Measurements from ENCODE around the gene TRPC3. TPM values are rescaled to one million over a fixed set of nuclear protein-coding genes. Genes with fewer than 3 reads are reported as not detected.

TRPC3 gene
- total RNA-seq, 1 experiment from 2014 or later: 1.6 TPM

GRCh38 chr4:121950212-121950679, 1.6 kb downstream of the TRPC3 start:
- DNase-seq (ENCODE audit: low read depth): peak; percentile 55

DNA sequence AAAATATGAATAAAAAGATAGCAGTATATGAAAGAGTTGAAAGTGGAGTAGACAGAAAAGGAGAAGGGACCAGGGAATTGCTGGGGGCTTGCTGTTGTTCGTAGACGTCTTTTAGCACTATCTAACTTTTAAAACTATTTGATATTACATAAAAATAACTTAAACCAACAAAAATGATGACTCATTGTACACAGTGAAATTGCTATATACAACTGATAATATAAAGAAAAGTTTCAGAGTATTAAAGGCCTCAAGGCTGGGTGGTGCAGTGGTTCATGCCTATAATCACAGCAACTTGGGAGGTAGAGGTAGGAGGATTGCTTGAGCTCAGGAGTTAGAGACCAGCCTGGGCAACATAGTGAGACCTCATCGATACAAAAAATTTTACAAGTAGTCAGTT, 5.2 kb downstream of the TRPC3 start:
- DNase-seq (ENCODE audit: low read depth): no peak

DNA sequence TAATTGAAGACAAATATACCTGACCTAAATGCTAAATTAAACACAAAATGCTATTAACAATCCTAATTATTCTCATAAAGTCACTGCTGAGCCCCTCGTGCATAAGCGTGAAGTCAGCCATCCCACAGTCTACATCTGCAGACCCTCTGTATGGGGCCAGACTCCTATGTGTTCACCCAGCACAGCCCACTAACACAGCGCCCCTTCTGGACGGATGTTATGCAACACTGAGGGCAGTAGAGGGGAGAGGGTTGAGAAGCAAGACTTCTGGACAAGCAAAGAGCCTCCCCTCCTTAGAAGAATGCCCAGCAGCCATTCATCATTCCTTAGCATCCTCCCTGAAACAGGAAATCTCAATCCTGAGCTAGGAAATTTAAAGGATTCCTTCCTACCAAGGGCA, 7.9 kb downstream of the TRPC3 start:
- DNase-seq (ENCODE audit: low read depth): no peak

- DNase-seq (ENCODE audit: low read depth): peak; percentile 3
These were observed 12.2 kb downstream of the TRPC3 start for GRCh38 chr4:121939690-121940089.

- DNase-seq (ENCODE audit: low read depth): peak; percentile 56
These were observed 13.4 kb downstream of the TRPC3 start for GRCh38 chr4:121938282-121939092.

GRCh38 chr4:121936101-121936500, 15.8 kb downstream of the TRPC3 start:
- no peak for DNase-seq (ENCODE audit: low read depth)

GRCh38 chr4:121934635-121935034, 17.2 kb downstream of the TRPC3 start:
- no peak for DNase-seq (ENCODE audit: low read depth)

GRCh38 chr4:121932212-121932974, 19.5 kb downstream of the TRPC3 start:
- DNase-seq (ENCODE audit: low read depth): no peak

- DNase-seq (ENCODE audit: low read depth): no peak
These were observed 21.6 kb downstream of the TRPC3 start for GRCh38 chr4:121930304-121930703.

DNA sequence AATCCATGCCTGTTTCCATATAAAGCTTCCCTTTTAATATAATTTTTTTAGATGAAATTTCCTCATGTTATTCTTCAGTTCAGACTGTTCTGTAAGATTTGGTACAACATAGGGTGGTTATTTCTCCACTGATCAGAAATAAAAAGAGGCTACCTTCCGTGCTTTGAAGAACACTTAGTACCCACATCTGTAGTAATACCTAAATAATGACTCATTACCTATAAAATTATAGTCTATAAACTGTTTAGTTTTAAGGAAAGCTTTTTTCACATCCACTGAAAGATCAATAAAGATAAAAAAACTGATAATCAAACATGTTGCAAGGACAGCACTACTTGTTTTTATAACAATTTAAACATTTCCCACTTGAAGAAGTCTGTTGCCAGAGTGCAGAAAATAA, 23.9 kb downstream of the TRPC3 start:
- DNase-seq (ENCODE audit: low read depth): no peak

GRCh38 chr4:121926490-121926889, 25.4 kb downstream of the TRPC3 start:
- DNase-seq (ENCODE audit: low read depth): peak; percentile 5

GRCh38 chr4:121923306-121923705, 28.6 kb downstream of the TRPC3 start:
- DNase-seq (ENCODE audit: low read depth): no peak

- no peak for DNase-seq (ENCODE audit: low read depth)
These were observed 38.2 kb downstream of the TRPC3 start for GRCh38 chr4:121913667-121914066.

DNA sequence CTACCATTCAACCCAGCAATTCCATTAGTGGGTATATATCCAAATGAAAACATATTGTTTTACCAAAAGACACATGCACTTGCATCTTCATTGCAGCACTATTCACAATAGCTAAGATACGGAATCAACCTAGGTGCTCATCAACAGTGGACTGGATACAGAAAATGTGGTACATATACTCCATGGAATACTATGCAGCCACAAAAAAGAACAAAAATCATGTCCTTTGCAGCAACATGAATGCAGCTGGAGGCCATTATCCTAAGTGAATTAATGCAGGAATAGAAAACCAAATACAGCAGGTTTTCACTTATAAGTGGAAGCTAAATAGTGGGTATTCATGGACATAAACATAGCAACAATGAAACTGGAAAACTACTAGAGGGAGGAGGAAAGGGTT, 43.5 kb downstream of the TRPC3 start:
- no peak for DNase-seq (ENCODE audit: low read depth)

DNA sequence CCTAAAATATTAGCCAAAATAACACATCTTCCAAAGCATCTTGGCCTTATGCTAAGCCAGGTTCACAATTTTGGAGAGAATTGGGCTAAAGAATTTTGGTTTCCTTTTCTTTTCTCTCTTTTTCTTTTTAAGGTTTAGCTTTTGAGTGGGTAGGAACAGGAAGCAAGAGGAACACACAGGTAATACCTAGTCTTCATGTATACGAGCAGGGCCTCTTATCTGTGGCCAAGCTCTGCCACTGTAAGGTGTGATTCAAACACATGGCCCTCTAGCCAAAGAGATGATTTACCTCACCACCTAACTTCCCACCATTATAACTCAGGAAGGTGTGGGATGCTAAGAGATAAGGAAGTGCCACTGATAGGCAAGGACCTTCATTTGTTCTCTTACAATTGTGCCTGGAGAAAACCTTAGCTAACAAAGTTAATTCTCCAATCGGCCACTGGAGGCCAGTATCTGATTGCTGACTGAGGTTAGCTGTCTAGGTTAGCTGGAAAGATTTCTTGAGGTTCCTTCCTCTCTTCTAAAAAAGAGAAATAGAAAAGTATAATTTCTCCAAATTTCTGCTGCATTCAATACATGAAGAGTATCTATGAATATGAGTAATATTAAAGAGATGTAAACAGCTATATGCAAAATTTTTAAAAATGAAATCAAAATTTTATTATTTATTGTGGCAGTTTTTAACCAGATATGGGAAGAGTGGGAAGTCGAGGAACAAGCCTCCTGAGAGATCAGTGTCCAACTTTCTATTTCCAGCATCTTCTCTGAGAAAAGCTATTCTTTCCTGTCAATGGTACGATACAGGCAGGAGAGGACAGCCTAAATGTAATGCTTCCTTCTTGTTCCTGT, 51.5 kb downstream of the TRPC3 start:
- DNase-seq (ENCODE audit: low read depth): peak; percentile 49

DNA sequence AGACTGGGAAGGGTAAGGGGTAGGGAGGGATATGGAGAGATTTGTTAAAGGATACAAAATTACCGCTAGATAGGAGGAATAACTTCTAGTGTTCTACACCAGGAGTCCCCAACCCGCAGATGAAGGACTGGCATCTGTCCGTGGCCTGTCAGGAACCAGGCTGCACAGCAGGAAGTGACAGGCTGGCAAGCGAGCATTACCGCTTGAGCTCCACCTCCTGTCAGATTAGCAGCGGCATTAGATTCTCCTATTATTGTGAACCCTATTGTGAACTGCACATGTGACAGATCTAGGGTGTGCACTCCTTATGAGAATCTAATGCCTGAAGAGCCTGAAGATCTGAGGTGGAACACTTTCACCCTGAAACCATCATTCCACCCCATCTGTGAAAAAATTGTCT, 53.7 kb downstream of the TRPC3 start:
- DNase-seq (ENCODE audit: low read depth): peak; percentile 12

- DNase-seq (ENCODE audit: low read depth): no peak
These were observed 63.7 kb downstream of the TRPC3 start for GRCh38 chr4:121888134-121888533.

GRCh38 chr4:121885115-121885514, 66.7 kb downstream of the TRPC3 start:
- no peak for DNase-seq (ENCODE audit: low read depth)

DNA sequence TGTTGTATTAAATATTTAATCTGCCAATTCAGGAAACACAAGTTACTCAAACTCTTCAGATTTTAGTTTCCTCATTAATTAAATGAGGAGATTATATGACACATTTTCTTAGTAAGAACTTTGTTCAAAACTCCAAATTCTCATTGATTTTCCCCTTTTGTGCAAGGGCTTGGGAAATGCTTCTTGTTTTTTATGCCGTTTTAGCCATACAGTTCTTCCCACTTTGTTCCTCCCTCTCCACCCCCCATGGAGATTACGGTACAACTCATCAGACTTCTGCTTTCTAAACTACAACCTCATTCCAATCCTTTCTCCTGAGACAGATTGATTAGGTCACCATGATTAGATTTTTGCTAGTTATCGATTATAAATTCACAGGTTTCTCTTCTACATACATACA, 70.7 kb downstream of the TRPC3 start:
- DNase-seq (ENCODE audit: low read depth): no peak

GRCh38 chr4:121879135-121879534, 72.7 kb downstream of the TRPC3 start:
- DNase-seq (ENCODE audit: low read depth): no peak

DNA sequence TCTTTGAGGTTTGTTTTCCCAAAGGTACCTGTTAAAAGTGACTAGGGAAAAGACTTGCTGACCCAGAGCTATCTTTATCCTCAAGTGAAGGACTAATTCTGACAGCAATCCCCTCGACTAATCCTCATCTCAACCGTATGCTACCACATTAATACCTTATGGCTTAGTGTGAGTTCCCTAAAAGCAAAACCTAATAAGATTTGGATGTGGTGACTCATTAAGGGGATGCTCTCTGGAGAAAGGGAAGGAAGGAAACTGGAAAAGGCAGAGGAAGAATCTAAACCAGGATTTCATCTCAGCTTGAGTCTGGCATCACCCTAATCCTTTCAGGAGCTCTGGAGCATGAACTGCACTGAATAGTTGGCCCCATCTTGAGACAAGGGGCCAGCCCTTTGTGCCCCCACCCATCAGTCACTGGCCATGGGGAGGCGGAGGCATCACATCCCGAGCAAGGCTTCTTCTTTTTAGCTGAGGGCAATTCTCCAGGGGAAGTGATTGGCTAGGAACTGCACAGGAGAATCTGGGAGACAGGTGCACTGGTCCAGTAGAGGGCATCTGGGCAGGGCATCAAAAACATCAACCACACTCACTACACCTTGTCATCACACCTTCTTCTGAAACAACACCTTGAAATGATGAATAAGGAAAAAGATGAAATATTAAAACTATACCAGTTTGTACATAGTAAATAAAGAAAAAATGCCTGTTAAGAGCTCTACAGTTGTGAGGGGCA, 74.7 kb downstream of the TRPC3 start:
- no peak for DNase-seq (ENCODE audit: low read depth)

Data from M059J (cell line).